ENCODE results near the gene UBASH3A.

The UBASH3A gene

GRCh38 chr21:42374457-42374856, 29.2 kb upstream of the UBASH3A start:
- no peak for DNase-seq (ENCODE audit: low read depth in 2 of 2)

GRCh38 chr21:42374864-42375499, 28.7 kb upstream of the UBASH3A start:
- no peak for DNase-seq (ENCODE audit: low read depth in 2 of 2)

DNA sequence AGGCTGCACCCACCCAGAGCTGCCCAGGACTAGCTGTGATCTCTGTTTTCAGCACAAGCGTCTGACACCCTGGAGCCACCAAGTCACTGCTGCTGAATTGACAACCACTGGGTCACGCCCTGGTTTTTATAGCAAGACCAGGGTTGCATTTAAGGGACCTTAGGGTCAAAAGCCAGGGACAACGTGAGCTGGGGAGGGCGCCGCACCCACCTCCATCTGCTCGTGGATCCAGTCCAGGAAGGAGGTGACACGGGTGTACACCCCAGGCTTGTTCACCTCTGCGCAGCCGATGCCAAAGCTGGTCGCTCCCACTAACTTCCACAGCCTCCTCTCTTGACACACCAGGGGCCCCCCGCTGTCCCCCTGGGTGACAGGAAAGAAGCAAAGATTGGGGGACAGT, 28.2 kb upstream of the UBASH3A start:
- DNase-seq (ENCODE audit: low read depth in 2 of 2), result no peak

DNA sequence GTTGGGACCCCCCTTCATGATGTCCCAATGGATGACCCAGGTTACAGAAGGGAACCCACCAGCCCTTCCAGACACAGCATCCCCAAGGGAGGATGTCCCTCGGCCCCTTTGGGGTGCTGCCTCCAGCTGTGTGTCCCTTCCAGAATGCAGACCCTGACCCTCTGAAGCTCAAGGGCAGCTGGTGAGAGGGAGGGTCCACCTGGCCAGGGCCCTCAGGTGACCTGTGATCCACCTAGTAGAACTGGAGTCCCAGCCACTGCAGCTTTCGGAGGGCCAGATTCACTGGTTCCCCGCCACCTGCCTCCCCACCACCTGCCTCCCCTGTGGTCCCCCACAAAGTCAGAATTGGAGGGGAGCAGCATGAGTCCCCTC, 27.8 kb upstream of the UBASH3A start:
- no peak for DNase-seq (ENCODE audit: low read depth in 2 of 2)

DNA sequence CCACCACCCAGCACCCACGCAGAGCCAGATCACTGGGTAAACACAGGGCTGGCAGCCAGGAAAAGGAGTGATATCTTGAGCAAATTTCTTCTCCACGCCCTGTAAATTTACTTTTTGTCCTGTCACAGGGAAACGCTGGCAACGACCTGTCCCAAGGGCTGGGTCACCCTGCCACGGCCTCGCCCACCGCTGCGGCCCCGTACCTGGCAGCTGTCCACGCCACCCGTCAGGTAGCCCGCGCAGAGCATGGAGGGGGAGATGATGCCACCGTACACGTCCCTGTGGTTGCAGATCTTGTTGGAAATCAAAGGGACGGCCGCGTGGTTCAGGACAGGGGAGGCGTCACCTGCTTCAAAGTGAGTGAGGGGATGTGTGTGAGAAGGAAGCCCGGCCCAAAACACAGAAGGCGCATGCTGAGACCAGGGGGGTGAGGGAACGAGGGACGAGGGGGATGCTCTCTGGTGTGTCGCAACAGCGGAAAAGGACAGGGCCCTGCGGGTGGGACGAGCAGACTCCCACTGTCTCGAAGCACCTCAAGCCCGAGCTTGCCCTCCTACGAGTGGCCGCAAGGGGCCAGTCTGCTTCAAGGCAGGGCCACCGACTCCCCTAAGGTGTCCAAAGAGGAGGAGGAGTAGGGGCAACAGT, 27.2 kb upstream of the UBASH3A start:
- no peak for DNase-seq (ENCODE audit: low read depth in 2 of 2)

DNA sequence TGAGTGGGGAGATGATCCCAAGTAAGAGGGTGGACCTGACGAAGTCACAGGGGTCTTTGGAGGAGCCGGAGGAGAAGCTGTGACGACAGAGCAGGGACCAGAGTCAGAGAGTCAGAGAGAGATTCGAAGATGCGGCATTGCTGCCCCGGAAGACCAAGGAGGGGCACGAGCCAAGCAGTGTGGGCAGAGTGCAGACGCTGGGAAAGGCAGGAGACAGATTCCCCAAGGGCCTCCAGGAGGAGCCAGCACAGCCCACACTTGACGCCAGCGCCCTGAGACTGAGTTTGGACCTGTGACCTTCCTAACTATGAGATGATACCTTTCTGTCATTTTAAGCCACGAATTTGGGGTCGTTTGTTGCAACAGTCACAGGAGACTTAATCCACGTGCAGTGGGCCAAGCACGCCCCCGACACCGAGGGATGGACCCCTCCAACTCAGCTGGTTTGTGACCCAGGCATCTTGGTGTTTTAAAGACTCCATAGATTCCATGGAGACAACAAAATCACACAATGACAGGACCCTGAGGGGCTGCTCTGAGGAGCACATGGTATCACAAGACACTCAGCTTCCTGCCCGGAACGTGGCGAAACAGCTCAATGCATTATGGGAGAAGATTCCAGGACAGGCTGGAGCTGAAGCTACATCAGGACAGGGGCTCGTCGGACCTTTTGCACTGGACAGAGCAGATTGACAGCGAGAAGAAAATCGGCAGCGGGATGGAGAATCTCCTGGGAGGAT, 26.3 kb upstream of the UBASH3A start:
- DNase-seq (ENCODE audit: low read depth in 2 of 2), result no peak

DNA sequence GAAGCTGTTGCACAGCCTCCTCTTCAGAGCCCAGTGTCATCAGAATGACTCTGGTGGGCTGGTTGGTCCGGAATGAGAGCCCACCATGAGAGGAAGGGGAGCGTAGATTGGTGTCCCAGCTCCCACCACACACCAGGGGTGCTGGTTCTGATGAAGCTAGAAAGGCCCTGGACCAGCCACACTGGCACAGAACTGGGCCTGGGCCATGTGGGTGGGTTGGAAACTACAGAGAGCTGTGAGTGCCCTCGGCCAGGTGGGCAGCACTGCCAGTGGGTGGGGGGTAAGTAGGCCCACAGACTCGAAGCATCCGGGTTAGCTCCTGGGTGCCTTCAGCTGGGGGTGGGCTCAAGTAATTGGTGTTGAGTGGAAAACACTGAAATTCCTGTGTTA, 25.8 kb upstream of the UBASH3A start:
- DNase-seq (ENCODE audit: low read depth in 2 of 2), result no peak

DNA sequence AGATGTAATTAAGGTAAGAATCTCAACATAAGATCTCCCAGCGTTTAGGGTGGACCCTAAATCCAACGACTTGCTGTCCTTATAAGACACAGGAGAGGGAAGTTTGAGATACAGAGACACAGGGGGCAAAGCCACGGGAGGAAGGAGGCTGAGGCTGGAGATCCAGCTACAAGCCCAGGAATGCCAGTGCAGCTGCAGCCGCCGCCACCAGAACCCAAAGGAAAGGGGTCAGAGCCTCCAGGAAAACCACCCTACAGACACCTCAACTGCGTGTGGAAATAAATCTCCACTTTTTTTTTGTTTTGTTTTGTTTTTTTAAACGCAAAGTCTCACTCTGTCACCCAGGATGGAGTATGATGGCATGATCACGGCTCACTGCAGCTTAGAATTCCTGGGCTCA, 25.3 kb upstream of the UBASH3A start:
- DNase-seq (ENCODE audit: low read depth in 2 of 2), result no peak

GRCh38 chr21:42379426-42380215, 24.1 kb upstream of the UBASH3A start:
- DNase-seq (ENCODE audit: low read depth in 2 of 2), result no peak

DNA sequence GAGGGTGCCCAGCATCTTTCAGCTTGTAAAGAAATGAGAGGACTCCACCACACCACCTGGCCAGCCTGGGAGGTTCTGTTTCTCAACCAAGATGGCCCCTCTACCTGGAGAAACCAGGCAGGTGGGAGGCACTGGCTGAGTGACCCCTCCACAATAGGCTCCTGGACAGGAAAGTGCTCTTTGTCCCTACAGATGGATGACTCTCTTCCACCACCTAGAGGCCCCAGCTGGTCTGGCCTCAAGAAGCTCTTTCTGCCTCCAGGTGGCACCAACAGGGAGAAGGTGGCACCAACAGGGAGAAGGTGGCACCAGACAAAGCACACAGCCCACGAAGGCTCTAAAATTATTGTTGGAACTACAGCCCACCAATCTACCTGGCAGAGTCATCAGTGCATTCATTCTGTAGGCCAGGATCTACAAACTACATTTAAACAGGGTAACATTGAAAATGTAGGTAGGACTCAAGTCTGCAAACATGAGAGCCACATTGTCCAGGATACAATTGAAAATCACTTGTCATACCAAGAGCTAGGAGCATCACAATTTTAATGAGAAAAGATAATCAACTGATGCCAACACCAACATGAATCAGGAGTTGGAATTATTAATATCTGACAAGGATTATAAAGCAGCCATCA, 22.2 kb upstream of the UBASH3A start:
- no peak for DNase-seq (ENCODE audit: low read depth in 2 of 2)

GRCh38 chr21:42382915-42383314, 20.8 kb upstream of the UBASH3A start:
- DNase-seq (ENCODE audit: low read depth in 2 of 2), result no peak

- no peak for DNase-seq (ENCODE audit: low read depth in 2 of 2)
These were observed 20.4 kb upstream of the UBASH3A start for GRCh38 chr21:42383331-42383730.

DNA sequence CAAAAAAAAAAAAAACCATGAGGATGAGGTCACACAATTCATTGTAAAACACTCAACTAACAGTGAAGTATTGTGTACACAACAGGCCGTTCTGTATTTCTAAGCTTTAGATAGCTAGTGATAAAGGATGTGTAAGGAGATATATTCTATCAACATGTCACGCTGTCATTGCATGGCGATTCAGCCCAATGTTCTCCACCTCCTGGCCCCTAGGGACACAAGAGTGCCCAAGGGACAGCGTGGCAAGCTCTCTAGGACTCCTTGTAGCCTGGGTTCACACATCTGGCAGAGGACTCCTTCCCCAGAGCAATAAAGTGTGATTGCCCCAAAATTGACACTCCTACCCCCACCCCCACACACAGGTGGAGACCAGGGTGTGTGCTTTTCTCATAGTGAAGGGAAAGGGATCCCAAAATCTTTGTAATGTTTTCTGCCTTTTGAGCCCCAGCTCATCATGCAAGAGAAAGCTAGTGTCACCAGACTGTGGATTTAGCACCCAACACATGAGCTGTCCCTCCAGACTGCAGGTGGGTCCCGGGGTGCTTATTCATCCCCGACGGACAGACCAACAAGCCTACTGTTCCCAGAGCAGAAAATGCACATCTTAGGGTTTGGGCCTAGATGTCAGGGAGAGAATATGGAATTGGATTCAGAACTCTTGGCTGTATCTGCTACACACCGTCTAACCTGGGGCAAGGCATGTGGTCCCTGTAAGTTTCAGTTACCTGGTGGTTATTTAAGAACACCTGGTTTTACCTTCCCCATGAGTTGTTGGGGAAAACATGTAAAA, 19.4 kb upstream of the UBASH3A start:
- DNase-seq (ENCODE audit: low read depth in 2 of 2), result no peak

GRCh38 chr21:42384989-42385388, 18.7 kb upstream of the UBASH3A start:
- DNase-seq (ENCODE audit: low read depth in 2 of 2), result no peak

GRCh38 chr21:42385619-42386018, 18.1 kb upstream of the UBASH3A start:
- DNase-seq (ENCODE audit: low read depth in 2 of 2), result no peak

DNA sequence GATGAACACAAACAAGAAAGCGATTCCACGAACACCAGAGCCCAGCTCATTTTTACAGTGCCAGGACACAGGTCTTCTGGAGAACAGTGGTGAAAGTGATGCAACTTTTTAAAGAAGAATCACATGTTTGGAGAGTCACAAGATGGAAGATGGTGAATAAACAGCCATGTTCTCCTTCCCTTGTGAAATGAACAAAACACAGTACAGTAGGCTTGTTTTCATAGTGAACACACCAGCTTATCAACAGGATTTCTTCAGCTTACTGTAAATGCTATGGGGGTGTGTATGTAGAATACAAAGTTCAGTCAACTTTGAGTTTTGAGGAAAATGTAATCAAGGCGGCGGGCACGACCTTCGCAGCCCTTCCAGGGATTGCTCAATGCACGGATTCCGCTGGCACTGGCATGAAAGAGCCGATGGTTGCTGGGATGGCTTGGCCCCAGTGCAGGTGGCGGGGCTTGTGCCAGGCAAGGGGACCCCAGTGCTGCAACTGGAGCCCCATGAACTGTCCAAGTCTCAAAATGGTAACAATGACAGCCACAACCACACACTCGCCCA, 17.6 kb upstream of the UBASH3A start:
- DNase-seq (ENCODE audit: low read depth in 2 of 2), result no peak

DNA sequence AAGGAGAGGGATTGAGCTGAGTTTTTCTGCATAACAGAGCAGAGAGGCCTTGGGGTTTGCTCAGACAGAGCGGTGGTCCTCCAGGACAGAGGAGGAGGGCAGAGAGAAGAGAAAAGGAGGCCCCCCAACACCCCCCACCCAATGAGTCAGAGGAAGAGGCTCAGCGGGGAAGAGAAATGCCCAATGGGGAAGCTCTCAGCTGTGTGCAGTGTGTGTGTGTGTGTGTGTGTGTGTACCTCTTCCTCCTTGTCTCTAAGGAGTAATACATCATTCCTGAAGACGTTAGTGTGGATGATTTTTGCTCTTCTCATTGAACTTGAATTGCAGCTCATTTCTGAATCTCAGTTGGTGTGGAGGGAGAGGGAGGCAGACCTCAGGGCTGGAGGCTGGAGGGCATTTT, 16.5 kb upstream of the UBASH3A start:
- no peak for DNase-seq (ENCODE audit: low read depth in 2 of 2)

DNA sequence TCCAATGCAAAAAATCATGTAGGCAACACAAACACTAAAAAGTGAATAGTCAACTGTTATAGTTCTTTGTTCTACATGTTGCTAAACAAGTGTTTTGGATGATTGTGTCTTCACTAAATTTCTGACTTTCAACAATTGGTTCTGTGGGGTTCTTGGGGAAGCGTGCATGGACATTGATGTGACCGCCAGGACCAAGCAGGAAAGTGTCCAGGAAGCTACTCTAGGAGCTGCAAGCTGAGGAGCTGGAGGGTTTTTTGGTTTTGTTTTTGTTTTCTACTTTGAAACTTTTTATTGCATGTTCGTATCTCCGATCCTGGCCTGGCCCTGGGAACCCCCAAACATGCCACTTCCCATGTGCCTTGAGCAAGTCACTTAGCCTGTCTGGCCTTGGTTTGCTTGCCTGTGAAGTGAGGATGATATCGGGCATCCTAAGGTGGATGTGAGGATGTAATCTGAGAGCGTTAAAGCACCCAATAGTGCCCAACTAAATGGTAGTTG, 15.8 kb upstream of the UBASH3A start:
- DNase-seq (ENCODE audit: low read depth in 2 of 2), result no peak

- no peak for DNase-seq (ENCODE audit: low read depth in 2 of 2)
These were observed 14.8 kb upstream of the UBASH3A start for GRCh38 chr21:42388740-42389448.

DNA sequence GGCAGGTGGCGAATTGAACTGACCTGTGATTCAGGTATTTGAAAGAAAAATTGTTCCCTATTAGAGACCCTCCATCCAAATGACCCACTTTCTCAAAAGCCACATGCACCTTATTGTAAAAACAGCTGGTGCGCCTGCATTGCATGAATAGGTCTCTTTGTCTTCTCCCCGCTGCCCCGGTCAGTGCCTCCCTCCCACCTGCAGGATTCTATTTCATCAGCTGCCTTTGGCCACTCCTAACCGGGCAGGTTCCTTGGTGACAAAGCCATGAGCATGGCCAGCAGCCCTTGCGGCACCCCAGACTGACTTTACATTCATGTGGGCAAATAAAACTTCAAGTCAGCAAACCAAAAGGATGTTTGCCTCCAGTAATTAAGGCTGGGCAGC, 14.3 kb upstream of the UBASH3A start:
- no peak for DNase-seq (ENCODE audit: low read depth in 2 of 2)
